Measurements from ENCODE around the gene CDC123. TPM values are rescaled to one million over a fixed set of nuclear protein-coding genes. Genes with fewer than 3 reads are reported as not detected.
"Not testable (repeated sequence)": the region's sequence is repeated elsewhere in the genome, so short reads cannot be mapped to it uniquely, and the experiment has no call there.

CDC123 gene
- total RNA-seq, 8 experiments from 2014 or later, result 51.0 to 178 (median 97.9) TPM

DNA sequence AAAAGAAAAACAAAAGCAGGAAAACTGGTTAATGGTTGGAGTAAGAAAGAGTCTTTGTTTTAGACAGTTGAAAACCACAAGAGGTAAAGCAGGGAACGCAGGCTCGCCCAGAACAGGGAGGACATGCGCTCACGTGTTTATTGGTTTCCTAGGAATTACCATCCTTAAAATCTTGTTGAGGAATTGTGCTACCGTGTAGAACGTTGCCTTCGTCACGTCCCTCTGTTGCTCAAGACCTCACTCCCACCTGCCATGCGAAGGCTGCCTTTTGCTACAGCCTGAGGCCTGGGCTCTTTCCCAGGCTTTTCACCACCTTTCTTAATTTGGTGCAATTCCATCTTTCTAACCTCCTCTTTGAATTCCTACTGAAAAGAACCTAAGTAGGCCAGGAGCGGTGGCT, 91.8 kb downstream of the CDC123 start:
- in situ Hi-C loops (cut with MboI; ENCODE audit: low pct_unique_long_range_greater_than_20kb in 2 of 9, low sequenced_read_pairs in 9 of 9, unreplicated experiment in 9 of 9), result no loop called here
- ATAC-seq (replicated peaks in 6 of 8), result no peak
- Histone ChIP-seq H3K4me3 (no peak overlapping the region), H3K4me1 (replicated peaks in 1 of 2) (no peaks in the 10 kb centered on the region), H3K27ac (no peak overlapping the region)
- 91 to 96% (median 93%) methylated on average over 4 to 9 of the region's 10 CpGs; no CpG with 5 or more reads in 3 of the 10 experiments for WGBS, 10 experiments

DNA sequence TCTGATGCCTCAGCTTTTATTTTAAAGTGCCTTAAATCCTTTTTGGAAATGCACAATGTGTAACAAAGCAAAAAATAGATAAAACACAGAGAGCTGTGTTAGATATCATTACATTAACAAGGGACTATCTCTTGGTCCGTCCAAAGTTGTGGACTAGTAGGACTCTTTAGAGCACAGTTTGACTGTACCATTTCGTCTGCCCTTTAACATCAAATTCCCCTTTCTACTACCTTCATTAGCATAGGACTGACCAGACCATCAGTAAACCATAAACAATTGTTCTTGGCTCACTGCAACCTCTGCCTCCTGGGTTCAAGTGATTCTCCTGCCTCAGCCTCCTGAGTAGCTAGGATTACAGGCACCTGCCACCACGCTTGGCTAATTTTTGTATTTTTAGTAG, 101.8 kb downstream of the CDC123 start:
- H3K4me1 ChIP-seq (replicated peaks in 1 of 2); in situ Hi-C loops (cut with MboI; ENCODE audit: low pct_unique_long_range_greater_than_20kb in 2 of 9, low sequenced_read_pairs in 9 of 9, unreplicated experiment in 9 of 9); H3K4me3 ChIP-seq; ATAC-seq (replicated peaks in 6 of 8); H3K27ac ChIP-seq: not testable (repeated sequence)
- 30 to 100% (median 69%) methylated on average over 1 to 3 of the region's 3 CpGs; no CpG with 5 or more reads in 4 of the 10 experiments for WGBS, 10 experiments

DNA sequence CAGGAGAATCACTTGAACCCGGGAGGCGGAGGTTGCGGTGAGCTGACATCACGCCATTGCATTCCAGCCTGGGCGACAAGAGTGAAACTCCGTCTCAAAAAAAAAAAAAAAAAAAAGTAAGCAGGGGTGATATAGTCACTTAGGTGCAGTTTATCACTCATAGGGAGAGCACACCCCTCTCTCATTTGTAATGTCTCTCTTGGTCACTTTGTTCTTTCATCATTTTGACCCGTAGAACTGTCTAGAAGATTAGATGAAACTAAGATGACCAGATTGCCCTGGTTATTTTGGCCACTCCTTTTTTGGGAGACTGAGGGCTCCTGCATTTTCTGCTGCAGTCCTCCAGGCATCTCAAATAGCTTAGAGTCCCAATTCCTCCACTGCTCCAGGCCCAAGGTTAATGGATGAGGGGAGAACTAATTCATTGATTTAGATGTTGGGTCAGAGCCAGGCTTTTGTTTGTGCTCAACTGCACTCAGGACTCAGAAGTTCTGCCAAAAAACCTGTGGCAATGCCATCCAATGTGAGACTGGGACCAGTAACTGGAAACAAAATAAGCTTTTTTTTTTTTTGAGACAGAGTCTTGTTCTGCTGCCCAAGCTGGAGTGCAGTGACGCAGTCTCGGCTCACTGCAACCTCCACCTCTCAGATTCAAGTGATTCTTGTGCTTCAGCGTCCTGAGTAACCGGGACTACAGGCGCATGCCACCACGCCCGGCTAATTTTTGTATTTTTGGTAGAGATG, 103.4 kb downstream of the CDC123 start:
- no peak for ATAC-seq (replicated peaks in 6 of 8)

More for the DNA sequence above, 103.4 kb downstream of the CDC123 start:
- in situ Hi-C loops (cut with MboI; ENCODE audit: low pct_unique_long_range_greater_than_20kb in 2 of 9, low sequenced_read_pairs in 9 of 9, unreplicated experiment in 9 of 9), result no loop called here
- Histone ChIP-seq H3K4me1 (replicated peaks in 1 of 2) (no peaks in the 10 kb centered on the region), H3K27ac (no peak overlapping the region), H3K4me3 (no peak overlapping the region)
- 0 to 100% (median 90%) methylated on average over 1 to 12 of the region's 14 CpGs; no CpG with 5 or more reads in 3 of the 10 experiments for WGBS, 10 experiments

Other genes with a start within 250 kb of the CDC123 start
- 10 to 100 TPM; 14.9 to 38.0 (median 20.5) TPM for gene UPF2, start 153.4 kb upstream of the CDC123 start, total RNA-seq
- gene DHTKD1, start 127.2 kb upstream of the CDC123 start, total RNA-seq, result 10 to 100 TPM in 7 of 8 experiments, 1 to 10 TPM in 1; 3.6 to 26.2 (median 19.1) TPM
- 10 to 100 TPM; 11.8 to 38.5 (median 27.2) TPM for gene SEC61A2, start 66.5 kb upstream of the CDC123 start, total RNA-seq
- gene NUDT5, start 297 bp upstream of the CDC123 start, total RNA-seq, result 10 to 100 TPM; 17.1 to 99.3 (median 36.6) TPM
- gene CAMK1D, start 153.4 kb downstream of the CDC123 start, total RNA-seq, result 10 to 100 TPM in 2 of 8 experiments, 1 to 10 TPM in 6; 1.9 to 15.8 (median 7.4) TPM